H9 (cell line): ENCODE measurements around the gene POLR2J. TPM values are rescaled to one million over a fixed set of nuclear protein-coding genes. Genes with fewer than 3 reads are reported as not detected.

ENCODE experiments used
- DNase-seq: peaks from one replicate; pipeline ENCODE4 v3.0.0-alpha.2; 2017
- H2AFZ ChIP-seq: one replicate; pipeline ENCODE4 v1.6.1; 2013; ENCODE audit warnings: mild to moderate bottlenecking, low read length, control low read depth, moderate library complexity
- H2AK5ac ChIP-seq: 2 replicates; pipeline ENCODE4 v1.6.1; 2013; ENCODE audit warnings: low read length, control low read depth, mixed read lengths; ENCODE audit not compliant: insufficient read length
- H2BK120ac ChIP-seq: one replicate; pipeline ENCODE4 v1.6.1; 2013; ENCODE audit warnings: low read depth, mild to moderate bottlenecking, low read length, control low read depth, inconsistent platforms; ENCODE audit not compliant: poor library complexity, severe bottlenecking
- H2BK12ac ChIP-seq: 2 replicates; pipeline ENCODE4 v1.6.1; 2013; ENCODE audit warnings: low read length, control low read depth, mixed read lengths, low read depth; ENCODE audit not compliant: insufficient read length
- H2BK15ac ChIP-seq: 2 replicates; pipeline ENCODE4 v1.6.1; 2013; ENCODE audit warnings: low read depth, low read length, control low read depth
- H2BK20ac ChIP-seq: one replicate; pipeline ENCODE4 v1.6.1; 2013; ENCODE audit warnings: low read depth, mild to moderate bottlenecking, low read length, control low read depth, inconsistent platforms; ENCODE audit not compliant: poor library complexity, severe bottlenecking
- H2BK5ac ChIP-seq: 2 replicates; pipeline ENCODE4 v1.6.1; 2013; ENCODE audit warnings: low read length, control low read depth, mixed read lengths; ENCODE audit not compliant: insufficient read length
- H3K14ac ChIP-seq: 2 replicates; pipeline ENCODE4 v1.6.1; 2013; ENCODE audit warnings: low read length, control low read depth; ENCODE audit not compliant: insufficient read depth
- H3K18ac ChIP-seq: 2 replicates; pipeline ENCODE4 v1.6.1; 2013; ENCODE audit warnings: low read depth, mild to moderate bottlenecking, mixed read lengths, low read length, control low read depth; ENCODE audit not compliant: insufficient read length
- H3K23ac ChIP-seq: 2 replicates; pipeline ENCODE4 v1.6.1; 2013; ENCODE audit warnings: low read length, control low read depth, mixed read lengths, low read depth; ENCODE audit not compliant: insufficient read length
- H3K23me2 ChIP-seq: 2 replicates; pipeline ENCODE4 v1.6.1; 2013; ENCODE audit warnings: low read depth, mild to moderate bottlenecking, mixed read lengths, low read length, control low read depth; ENCODE audit not compliant: insufficient read length, poor library complexity, severe bottlenecking
- H3K27ac ChIP-seq: 2 replicates; pipeline ENCODE4 v1.5.1; 2013; ENCODE audit warnings: low read length, control low read depth, mixed read lengths, low read depth; ENCODE audit not compliant: insufficient read length
- H3K27me3 ChIP-seq: 2 replicates; pipeline ENCODE4 v1.6.1; 2013; ENCODE audit warnings: low read length, control low read depth, inconsistent platforms; ENCODE audit not compliant: insufficient read depth
- H3K4ac ChIP-seq: 2 replicates; pipeline ENCODE4 v1.6.1; 2013; ENCODE audit warnings: low read depth, mild to moderate bottlenecking, control low read depth, inconsistent platforms, low read length, moderate library complexity
- H3K4me1 ChIP-seq: 2 replicates; pipeline ENCODE4 v1.6.1; 2013; ENCODE audit warnings: low read length, control low read depth, inconsistent platforms; ENCODE audit not compliant: insufficient read depth
- H3K4me2 ChIP-seq: 2 replicates; pipeline ENCODE4 v1.6.1; 2013; ENCODE audit warnings: low read length, control low read depth, mixed read lengths; ENCODE audit not compliant: insufficient read length, insufficient read depth
- H3K56ac ChIP-seq: 2 replicates; pipeline ENCODE4 v1.6.1; 2013; ENCODE audit warnings: low read depth, mild to moderate bottlenecking, mixed read lengths, low read length, control low read depth; ENCODE audit not compliant: insufficient read length
- H3K79me1 ChIP-seq: 2 replicates; pipeline ENCODE4 v1.6.1; 2013; ENCODE audit warnings: low read depth, mild to moderate bottlenecking, moderate library complexity, low read length, control low read depth, inconsistent platforms; ENCODE audit not compliant: insufficient read depth, poor library complexity, severe bottlenecking
- H3K79me2 ChIP-seq: 2 replicates; pipeline ENCODE4 v1.6.1; 2013; ENCODE audit warnings: low read length, control low read depth, inconsistent platforms; ENCODE audit not compliant: insufficient read depth
- H3K9ac ChIP-seq: 2 replicates; pipeline ENCODE4 v1.6.1; 2013; ENCODE audit warnings: low read length, control low read depth, mixed read lengths; ENCODE audit not compliant: insufficient read length; ENCODE audit errors: extremely low read depth
- H3K9me3 ChIP-seq: one replicate; pipeline ENCODE4 v1.6.1; 2013; ENCODE audit warnings: low read depth, low read length, inconsistent platforms; ENCODE audit not compliant: control insufficient read depth
- H3T11ph ChIP-seq: one replicate; pipeline ENCODE4 v1.6.1; 2013; ENCODE audit warnings: mild to moderate bottlenecking, low read length, control low read depth, inconsistent platforms
- H4K20me1 ChIP-seq: one replicate; pipeline ENCODE4 v1.6.1; 2013; ENCODE audit not compliant: control insufficient read depth, insufficient read length, insufficient read depth
- H4K5ac ChIP-seq: 2 replicates; pipeline ENCODE4 v1.6.1; 2013; ENCODE audit warnings: low read depth, mild to moderate bottlenecking, mixed read lengths, low read length, control low read depth; ENCODE audit not compliant: insufficient read length
- H4K8ac ChIP-seq: replicated peaks from 2 replicates; pipeline ENCODE4 v1.6.1; 2013; ENCODE audit warnings: low read length, control low read depth, mixed read lengths, low read depth; ENCODE audit not compliant: insufficient read length
- H4K91ac ChIP-seq: 2 replicates; pipeline ENCODE4 v1.6.1; 2013; ENCODE audit warnings: low read depth, mild to moderate bottlenecking, moderate library complexity, mixed read lengths, low read length, control low read depth; ENCODE audit not compliant: insufficient read length
- H3K27ac Mint-ChIP-seq, 3 experiments: 2 replicates in 2 of 3; 3 replicates in 1 of 3; pipeline ENCODE4 v1.8.0; 2020 to 2021; ENCODE audit warnings: mixed read lengths in 3 of 3, mild to moderate bottlenecking in 1 of 3, moderate library complexity in 1 of 3
- H3K27me3 Mint-ChIP-seq: 2 replicates; pipeline ENCODE4 v1.8.0; 2021; ENCODE audit warnings: low read depth, mild to moderate bottlenecking, moderate library complexity, mixed read lengths
- H3K36me3 Mint-ChIP-seq, 3 experiments: 2 replicates in 2 of 3; 3 replicates in 1 of 3; pipeline ENCODE4 v1.8.0; 2020 to 2021; ENCODE audit warnings: low read depth in 3 of 3, mixed read lengths in 3 of 3; ENCODE audit not compliant: insufficient read depth in 1 of 3
- H3K4me1 Mint-ChIP-seq, 2 experiments: 2 replicates each; pipeline ENCODE4 v1.8.0; 2020; ENCODE audit warnings: mixed read lengths in 2 of 2
- H3K4me3 Mint-ChIP-seq, 2 experiments: 2 replicates in 1 of 2; 3 replicates in 1 of 2; pipeline ENCODE4 v1.8.0; 2020 to 2021; ENCODE audit warnings: mild to moderate bottlenecking in 2 of 2, mixed read lengths in 2 of 2, moderate library complexity in 1 of 2
- H3K9me3 Mint-ChIP-seq, 2 experiments: 2 replicates in 1 of 2; 3 replicates in 1 of 2; pipeline ENCODE4 v1.8.0; 2020; ENCODE audit warnings: mild to moderate bottlenecking in 2 of 2, mixed read lengths in 2 of 2, moderate library complexity in 1 of 2
- WGBS: extraction: QIAGEN DNeasy Blood & Tissue Kit; methylation state at CpG from one replicate; pipeline ENCODE4 v1.1.7; 2013; ENCODE audit warnings: missing lambda C conversion rate, low lambda C conversion rate, mixed read lengths; ENCODE audit not compliant: insufficient read length; ENCODE audit errors: extremely low coverage; 5-methylcytosine and 5-hydroxymethylcytosine counted together
- total RNA-seq: library from RNA; stranded (reverse); gene quantifications from 2 replicates; pipeline ENCODE4 v1.2.1, GENCODE V29; 2021
- TF ChIP-seq, protein P1 (sequence below): fragments of 200-600 bp; sonication (generic); conservative IDR thresholded peaks from 3 replicates; pipeline ENCODE4 v1.8.0; 2021; ENCODE audit warnings: antibody characterized with exemption, mild to moderate bottlenecking

The POLR2J gene
- total RNA-seq, 1 experiment from 2014 or later: 58.5 TPM

- no CpG with 5 or more reads among the region's 10 CpGs for WGBS
- no peak overlapping the region for H3K18ac ChIP-seq
- no peak overlapping the region for H2BK15ac ChIP-seq
- H3K14ac ChIP-seq: peak overlapping the region; percentile 31; the same call in 1 of the 2 replicates
- no peaks in the 10 kb centered on the region for H4K20me1 ChIP-seq
- no peak overlapping the region for H2BK20ac ChIP-seq
- no peak overlapping the region for H3K56ac ChIP-seq
- no peaks in the 10 kb centered on the region; the same call in 1 of the 2 replicates for H3K4me1 ChIP-seq
- no peak overlapping the region for H2BK120ac ChIP-seq
- Mint-ChIP-seq H3K27me3 (peaks cover 4% of the 10 kb centered on the region), H3K4me1 (peaks cover 17 to 19% of the 10 kb centered on the region in 2 experiments), H3K9me3 (no peaks in the 10 kb centered on the region), H3K27ac (peak overlapping the region; percentile 11 to 86 (median 55); a peak in 5 of 7 replicates), H3K36me3 (peaks cover 15 to 39% (median 29%) of the 10 kb centered on the region in 3 experiments), H3K4me3 (peak overlapping the region in 1 of 2 experiments; percentile 12; a peak in 1 of 5 replicates)
- no peaks in the 10 kb centered on the region for H3K79me1 ChIP-seq
- H4K91ac ChIP-seq: no peak overlapping the region
- H3T11ph ChIP-seq: no peak overlapping the region
- H2BK12ac ChIP-seq: no peak overlapping the region
- H3K27me3 ChIP-seq: no peaks in the 10 kb centered on the region
- no peaks in the 10 kb centered on the region for H3K9me3 ChIP-seq
- no peak overlapping the region for H3K9ac ChIP-seq
- no peak overlapping the region for H3K4ac ChIP-seq
- no peaks in the 10 kb centered on the region for H3K79me2 ChIP-seq
- no peak for DNase-seq
- no peak overlapping the region for H3K4me2 ChIP-seq
- H4K5ac ChIP-seq: no peak overlapping the region
- peaks cover 9% of the 10 kb centered on the region for H3K23me2 ChIP-seq
- H3K23ac ChIP-seq: no peak overlapping the region
- TF ChIP-seq, protein P1, sequence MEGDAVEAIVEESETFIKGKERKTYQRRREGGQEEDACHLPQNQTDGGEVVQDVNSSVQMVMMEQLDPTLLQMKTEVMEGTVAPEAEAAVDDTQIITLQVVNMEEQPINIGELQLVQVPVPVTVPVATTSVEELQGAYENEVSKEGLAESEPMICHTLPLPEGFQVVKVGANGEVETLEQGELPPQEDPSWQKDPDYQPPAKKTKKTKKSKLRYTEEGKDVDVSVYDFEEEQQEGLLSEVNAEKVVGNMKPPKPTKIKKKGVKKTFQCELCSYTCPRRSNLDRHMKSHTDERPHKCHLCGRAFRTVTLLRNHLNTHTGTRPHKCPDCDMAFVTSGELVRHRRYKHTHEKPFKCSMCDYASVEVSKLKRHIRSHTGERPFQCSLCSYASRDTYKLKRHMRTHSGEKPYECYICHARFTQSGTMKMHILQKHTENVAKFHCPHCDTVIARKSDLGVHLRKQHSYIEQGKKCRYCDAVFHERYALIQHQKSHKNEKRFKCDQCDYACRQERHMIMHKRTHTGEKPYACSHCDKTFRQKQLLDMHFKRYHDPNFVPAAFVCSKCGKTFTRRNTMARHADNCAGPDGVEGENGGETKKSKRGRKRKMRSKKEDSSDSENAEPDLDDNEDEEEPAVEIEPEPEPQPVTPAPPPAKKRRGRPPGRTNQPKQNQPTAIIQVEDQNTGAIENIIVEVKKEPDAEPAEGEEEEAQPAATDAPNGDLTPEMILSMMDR: no peak
- no peak overlapping the region for H2AK5ac ChIP-seq
- H2BK5ac ChIP-seq: no peak overlapping the region
- no peak overlapping the region for H2AFZ ChIP-seq
- H3K27ac ChIP-seq: no peak overlapping the region
- no peak overlapping the region for H4K8ac ChIP-seq
Observed at GRCh38 chr7:102429141-102429899, 49.4 kb downstream of the POLR2J start.
